ENCODE data around the gene PPP2CA.
A peak's percentile ranks its signal among the peaks of the same experiment; 100 is the strongest.

Gene PPP2CA

GRCh38 chr5:134178096-134178419 lies 47.8 kb downstream of the PPP2CA start:
- Histone ChIP-seq H3K4me3 (ENCODE audit: low read length) (no peak overlapping the region), H3K27me3 (ENCODE audit: control insufficient read depth, insufficient read depth, low read length) (no peaks in the 10 kb centered on the region), H3K4me1 (ENCODE audit: control insufficient read depth, low read depth, low read length) (peaks cover 13% of the 10 kb centered on the region), H3K9me3 (ENCODE audit: control insufficient read depth, low read depth, low read length) (no peaks in the 10 kb centered on the region), H3K27ac (ENCODE audit: low read length) (no peak overlapping the region), H3K9ac (ENCODE audit: low read length) (no peak overlapping the region), H3K36me3 (ENCODE audit: control insufficient read depth, low read depth, low read length) (peaks cover 6% of the 10 kb centered on the region)

DNA sequence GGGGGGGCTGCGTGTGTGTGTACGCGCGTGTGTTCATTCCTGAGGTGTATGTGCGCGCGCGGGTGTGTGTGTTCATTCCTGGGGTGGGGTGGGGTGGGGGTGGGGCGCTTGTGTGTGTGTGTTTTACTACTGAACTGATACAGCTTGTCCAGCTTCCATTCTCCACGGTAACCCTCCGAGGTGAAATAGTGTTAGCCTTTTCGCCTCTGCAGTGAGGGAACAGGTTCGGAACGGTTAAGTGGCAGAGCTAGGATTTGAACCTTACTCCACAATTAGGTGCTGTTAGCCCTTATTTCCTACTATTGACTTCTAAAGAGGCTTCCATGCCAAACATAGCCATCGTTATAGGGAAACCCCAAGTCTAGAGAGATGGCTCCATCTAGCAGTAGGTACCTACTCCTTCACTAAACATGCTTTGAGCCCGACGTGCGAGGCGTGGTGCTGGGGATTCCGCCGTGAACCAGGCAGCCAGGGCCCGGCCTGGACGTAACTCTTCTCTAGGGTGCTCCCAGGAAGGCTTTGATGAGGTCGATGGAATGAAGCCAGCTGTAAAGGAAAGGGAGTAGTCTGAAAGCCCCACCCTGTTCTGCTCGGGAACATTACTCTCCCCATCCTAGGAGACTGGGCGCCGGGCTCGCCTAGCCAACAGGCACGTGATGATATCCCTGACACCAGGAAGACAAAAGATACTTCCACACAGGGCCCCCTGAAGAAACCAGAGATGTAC lies 48.3 kb downstream of the PPP2CA start:
- Histone ChIP-seq H3K36me3 (ENCODE audit: control insufficient read depth, low read depth, low read length) (peaks cover 8% of the 10 kb centered on the region), H3K27ac (ENCODE audit: low read length) (peak overlapping the region; percentile 94), H3K9me3 (ENCODE audit: control insufficient read depth, low read depth, low read length) (no peaks in the 10 kb centered on the region), H3K27me3 (ENCODE audit: control insufficient read depth, insufficient read depth, low read length) (no peaks in the 10 kb centered on the region), H3K4me1 (ENCODE audit: control insufficient read depth, low read depth, low read length) (peaks cover 13% of the 10 kb centered on the region), H3K9ac (ENCODE audit: low read length) (peak overlapping the region; percentile 94), H3K4me3 (ENCODE audit: low read length) (peak overlapping the region; percentile 96)

DNA sequence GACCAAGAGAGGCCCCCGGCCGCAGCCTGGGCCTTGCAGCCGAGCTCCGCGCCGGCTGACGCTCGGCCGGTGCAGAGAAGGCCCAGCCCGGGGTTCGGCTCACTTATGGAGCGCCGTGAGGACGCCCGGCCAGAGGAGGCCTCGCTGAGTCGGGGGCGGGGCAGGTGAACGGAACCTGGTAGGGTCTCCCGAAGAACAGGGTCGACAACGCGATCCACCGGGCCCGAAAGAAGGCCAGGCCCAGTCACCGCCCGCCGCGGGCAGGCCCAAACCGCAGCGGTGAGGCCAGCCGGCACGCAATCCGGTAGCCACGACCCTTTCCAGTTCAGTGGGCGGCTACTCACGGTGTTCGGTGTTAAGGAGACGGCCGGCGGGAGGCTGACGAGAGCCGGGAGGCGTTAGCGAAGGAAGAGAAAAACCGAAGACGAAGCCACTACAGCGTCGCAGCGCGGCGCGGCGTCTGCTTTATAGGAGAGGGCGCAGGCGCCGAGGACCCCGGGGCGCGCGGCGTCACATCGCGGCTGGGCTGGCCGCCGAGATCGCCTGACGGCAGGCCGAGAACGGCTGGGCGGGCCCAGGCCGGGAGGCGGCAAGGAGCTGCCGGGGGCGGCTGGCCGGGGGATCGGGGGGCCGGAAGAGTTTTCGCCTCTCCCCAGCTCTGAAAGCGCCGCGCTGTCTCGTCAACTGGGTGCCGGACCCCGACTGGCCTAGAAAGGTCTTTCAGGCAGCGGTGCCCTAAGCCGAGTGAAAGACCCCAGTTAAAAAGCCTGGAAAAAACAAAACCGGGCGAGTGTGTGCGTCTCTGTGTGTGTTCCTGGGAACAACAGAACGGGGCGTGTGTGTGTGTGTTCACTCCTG lies 49.1 kb downstream of the PPP2CA start, which contains the start of gene SKP1:
Gene SKP1 (minus strand): TSS at position 440 of the 858 bp plus-strand sequence. CDS start 2,928 bp downstream, outside the sequence.
- peaks cover 16% of the 10 kb centered on the region for H3K36me3 ChIP-seq (ENCODE audit: control insufficient read depth, low read depth, low read length)
- no peaks in the 10 kb centered on the region for H3K9me3 ChIP-seq (ENCODE audit: control insufficient read depth, low read depth, low read length)
- H3K9ac ChIP-seq (ENCODE audit: low read length) = peak within 1 kb of the TSS; percentile 94
- peak within 1 kb of the TSS; percentile 96 for H3K4me3 ChIP-seq (ENCODE audit: low read length)
- no peaks in the 10 kb centered on the region for H3K27me3 ChIP-seq (ENCODE audit: control insufficient read depth, insufficient read depth, low read length)
- H3K4me1 ChIP-seq (ENCODE audit: control insufficient read depth, low read depth, low read length) = peaks cover 13% of the 10 kb centered on the region
- peak within 1 kb of the TSS; percentile 94 for H3K27ac ChIP-seq (ENCODE audit: low read length)

DNA sequence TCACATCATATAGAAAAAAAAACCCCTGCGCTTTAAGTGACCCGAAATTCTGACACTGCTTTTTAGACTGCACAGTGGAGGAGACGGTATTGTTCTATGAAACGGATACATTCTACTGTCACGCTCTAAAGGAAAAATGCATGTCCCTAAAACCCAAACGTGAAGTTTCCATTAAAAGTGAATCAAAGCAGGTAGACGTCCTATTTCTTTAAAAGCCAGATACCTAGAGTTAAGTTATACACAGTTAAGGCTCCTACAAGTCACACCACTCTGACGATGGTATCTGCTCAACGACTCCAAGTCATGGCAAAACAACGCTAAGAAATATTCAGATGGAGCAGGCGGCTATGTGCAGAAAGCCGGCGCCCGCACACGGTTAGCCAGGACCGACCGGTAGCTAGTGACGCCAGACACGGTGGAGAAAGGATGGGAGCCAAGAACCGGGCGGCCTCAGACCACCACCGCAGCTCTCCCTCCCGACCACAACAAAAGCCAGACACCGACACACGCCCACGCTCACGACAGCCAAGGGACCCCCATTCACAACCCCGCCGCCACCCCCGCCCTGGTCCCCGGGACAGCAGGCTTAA lies 49.9 kb downstream of the PPP2CA start:
- peaks cover 20% of the 10 kb centered on the region for H3K36me3 ChIP-seq (ENCODE audit: control insufficient read depth, low read depth, low read length)
- H3K27me3 ChIP-seq (ENCODE audit: control insufficient read depth, insufficient read depth, low read length) = no peaks in the 10 kb centered on the region
- H3K4me1 ChIP-seq (ENCODE audit: control insufficient read depth, low read depth, low read length) = peaks cover 13% of the 10 kb centered on the region
- peak overlapping the region; percentile 96 for H3K4me3 ChIP-seq (ENCODE audit: low read length)
- H3K9ac ChIP-seq (ENCODE audit: low read length) = peak overlapping the region; percentile 94
- H3K9me3 ChIP-seq (ENCODE audit: control insufficient read depth, low read depth, low read length) = no peaks in the 10 kb centered on the region
- no peak overlapping the region for H3K27ac ChIP-seq (ENCODE audit: low read length)

- Histone ChIP-seq H3K4me1 (ENCODE audit: control insufficient read depth, low read depth, low read length) (peaks cover 13% of the 10 kb centered on the region), H3K9ac (ENCODE audit: low read length) (peak overlapping the region; percentile 94), H3K4me3 (ENCODE audit: low read length) (peak overlapping the region; percentile 96), H3K36me3 (ENCODE audit: control insufficient read depth, low read depth, low read length) (peaks cover 29% of the 10 kb centered on the region), H3K27ac (ENCODE audit: low read length) (peak overlapping the region; percentile 59), H3K9me3 (ENCODE audit: control insufficient read depth, low read depth, low read length) (no peaks in the 10 kb centered on the region), H3K27me3 (ENCODE audit: control insufficient read depth, insufficient read depth, low read length) (no peaks in the 10 kb centered on the region)
Observed at GRCh38 chr5:134174841-134175839, 50.7 kb downstream of the PPP2CA start.

- no peaks in the 10 kb centered on the region for H3K27me3 ChIP-seq (ENCODE audit: control insufficient read depth, insufficient read depth, low read length)
- peaks cover 48% of the 10 kb centered on the region for H3K36me3 ChIP-seq (ENCODE audit: control insufficient read depth, low read depth, low read length)
- no peak overlapping the region for H3K9ac ChIP-seq (ENCODE audit: low read length)
- no peak overlapping the region for H3K27ac ChIP-seq (ENCODE audit: low read length)
- no peaks in the 10 kb centered on the region for H3K9me3 ChIP-seq (ENCODE audit: control insufficient read depth, low read depth, low read length)
- H3K4me3 ChIP-seq (ENCODE audit: low read length) = no peak overlapping the region
- H3K4me1 ChIP-seq (ENCODE audit: control insufficient read depth, low read depth, low read length) = peaks cover 10% of the 10 kb centered on the region
Observed at GRCh38 chr5:134171972-134172371, 53.9 kb downstream of the PPP2CA start.

GRCh38 chr5:134162592-134162991 lies 63.3 kb downstream of the PPP2CA start:
- Histone ChIP-seq H3K4me1 (ENCODE audit: control insufficient read depth, low read depth, low read length) (no peaks in the 10 kb centered on the region), H3K9me3 (ENCODE audit: control insufficient read depth, low read depth, low read length) (peaks cover 9% of the 10 kb centered on the region), H3K27ac (ENCODE audit: low read length) (no peak overlapping the region), H3K36me3 (ENCODE audit: control insufficient read depth, low read depth, low read length) (peaks cover 72% of the 10 kb centered on the region), H3K4me3 (ENCODE audit: low read length) (no peak overlapping the region), H3K9ac (ENCODE audit: low read length) (no peak overlapping the region), H3K27me3 (ENCODE audit: control insufficient read depth, insufficient read depth, low read length) (no peaks in the 10 kb centered on the region)

DNA sequence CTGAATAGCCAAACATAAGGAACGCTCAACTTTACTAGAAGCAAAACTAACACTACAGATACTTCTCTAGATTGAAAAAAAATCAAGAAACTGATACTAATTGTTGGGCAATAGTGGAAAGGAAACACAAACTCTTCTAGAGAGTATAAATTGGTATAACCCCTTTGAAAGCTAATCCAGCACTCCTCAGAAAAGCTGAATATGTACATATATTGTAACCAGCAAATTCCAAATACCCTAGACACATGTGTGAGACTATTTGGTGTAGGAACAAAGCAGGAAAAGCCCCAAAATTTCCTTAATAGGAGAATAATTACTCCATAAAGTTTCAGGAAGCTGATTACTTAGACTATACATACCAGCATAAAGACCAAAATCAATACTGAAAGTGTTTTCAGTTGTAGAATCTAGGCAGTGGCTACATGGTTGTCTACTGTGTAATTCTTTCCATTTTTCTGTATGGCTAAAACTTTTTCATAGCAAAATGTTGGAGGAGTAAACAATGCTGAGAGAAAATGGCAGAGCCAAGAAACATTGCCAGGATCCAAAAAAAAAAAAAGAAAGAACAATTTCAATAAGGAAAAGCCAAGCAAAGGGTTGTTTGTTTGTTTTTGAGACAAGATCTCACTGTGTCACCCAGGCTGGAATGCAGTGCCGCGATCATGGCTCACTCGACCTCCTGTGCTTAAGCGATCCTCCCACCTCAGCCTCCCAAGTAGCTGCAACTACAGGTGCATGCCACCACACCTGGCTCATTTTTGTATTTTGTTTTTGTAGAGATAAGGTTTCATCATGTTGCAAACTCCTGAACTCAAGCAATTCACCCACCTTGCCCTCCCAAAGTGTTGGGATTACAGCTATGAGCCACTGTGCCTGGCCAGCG lies 64.1 kb downstream of the PPP2CA start:
- H3K27ac ChIP-seq (ENCODE audit: low read length) = no peak overlapping the region
- H3K36me3 ChIP-seq (ENCODE audit: control insufficient read depth, low read depth, low read length) = peaks cover 68% of the 10 kb centered on the region
- no peak overlapping the region for H3K9ac ChIP-seq (ENCODE audit: low read length)
- H3K4me3 ChIP-seq (ENCODE audit: low read length) = no peak overlapping the region
- no peaks in the 10 kb centered on the region for H3K27me3 ChIP-seq (ENCODE audit: control insufficient read depth, insufficient read depth, low read length)
- H3K4me1 ChIP-seq (ENCODE audit: control insufficient read depth, low read depth, low read length) = no peaks in the 10 kb centered on the region
- H3K9me3 ChIP-seq (ENCODE audit: control insufficient read depth, low read depth, low read length) = peaks cover 9% of the 10 kb centered on the region

GRCh38 chr5:134153657-134154056 lies 72.2 kb downstream of the PPP2CA start:
- Histone ChIP-seq H3K9ac (ENCODE audit: low read length) (no peak overlapping the region), H3K36me3 (ENCODE audit: control insufficient read depth, low read depth, low read length) (peaks cover 83% of the 10 kb centered on the region), H3K9me3 (ENCODE audit: control insufficient read depth, low read depth, low read length) (no peaks in the 10 kb centered on the region), H3K27me3 (ENCODE audit: control insufficient read depth, insufficient read depth, low read length) (no peaks in the 10 kb centered on the region), H3K4me3 (ENCODE audit: low read length) (no peak overlapping the region), H3K27ac (ENCODE audit: low read length) (no peak overlapping the region), H3K4me1 (ENCODE audit: control insufficient read depth, low read depth, low read length) (no peaks in the 10 kb centered on the region)

- Histone ChIP-seq H3K9ac (ENCODE audit: low read length) (no peak overlapping the region), H3K27ac (ENCODE audit: low read length) (no peak overlapping the region), H3K4me3 (ENCODE audit: low read length) (no peak overlapping the region), H3K27me3 (ENCODE audit: control insufficient read depth, insufficient read depth, low read length) (no peaks in the 10 kb centered on the region), H3K36me3 (ENCODE audit: control insufficient read depth, low read depth, low read length) (peaks cover 79% of the 10 kb centered on the region), H3K4me1 (ENCODE audit: control insufficient read depth, low read depth, low read length) (no peaks in the 10 kb centered on the region), H3K9me3 (ENCODE audit: control insufficient read depth, low read depth, low read length) (no peaks in the 10 kb centered on the region)
Observed at GRCh38 chr5:134153241-134153640, 72.6 kb downstream of the PPP2CA start.

All from iPS-18a (cell line).